DOHH2 (cell line): ENCODE data around the gene RSU1.
A peak's percentile ranks its signal among the peaks of the same experiment; 100 is the strongest.

Experiments
- H3F3A ChIP-seq: fragments of 200-600 bp; sonication (generic), shearing (Covaris generic); 2 replicates; pipeline ENCODE4 v1.6.0; 2016; ENCODE audit warnings: antibody characterized with exemption, mild to moderate bottlenecking; ENCODE audit not compliant: control insufficient read depth, insufficient read depth
- H3K27ac ChIP-seq: fragments of 200-600 bp; sonication (generic); 2 replicates; pipeline ENCODE4 v1.5.1; 2014; ENCODE audit warnings: low read depth, mild to moderate bottlenecking, low read length, moderate library complexity
- H3K27me3 ChIP-seq: fragments of 200-600 bp; sonication (generic); 2 replicates; pipeline ENCODE4 v1.6.1; 2014; ENCODE audit warnings: mild to moderate bottlenecking, low read length, mixed read lengths; ENCODE audit not compliant: control insufficient read depth
- H3K36me3 ChIP-seq: fragments of 200-600 bp; sonication (generic); 2 replicates; pipeline ENCODE4 v1.6.1; 2014; ENCODE audit warnings: mild to moderate bottlenecking, low read length, moderate library complexity, mixed read lengths; ENCODE audit not compliant: control insufficient read depth
- H3K4me1 ChIP-seq: fragments of 200-600 bp; sonication (generic); 2 replicates; pipeline ENCODE4 v1.6.1; 2014; ENCODE audit warnings: mild to moderate bottlenecking, low read length, mixed read lengths; ENCODE audit not compliant: control insufficient read depth
- H3K4me2 ChIP-seq: fragments of 200-600 bp; sonication (generic); 2 replicates; pipeline ENCODE4 v1.6.0; 2014; ENCODE audit warnings: mild to moderate bottlenecking, low read length, moderate library complexity
- H3K4me3 ChIP-seq: fragments of 200-600 bp; sonication (generic); 2 replicates; pipeline ENCODE4 v1.5.1; 2014; ENCODE audit warnings: mild to moderate bottlenecking, low read length, mixed read lengths
- H3K79me2 ChIP-seq: fragments of 200-600 bp; sonication (generic); 2 replicates; pipeline ENCODE4 v1.6.1; 2014; ENCODE audit warnings: mild to moderate bottlenecking, low read length, mixed read lengths; ENCODE audit not compliant: control insufficient read depth
- H3K9me2 ChIP-seq: fragments of 200-600 bp; sonication (generic); replicated peaks from 2 replicates; pipeline ENCODE4 v1.6.1; 2014; ENCODE audit warnings: mild to moderate bottlenecking, low read length, mixed read lengths; ENCODE audit not compliant: control insufficient read depth
- H3K9me3 ChIP-seq: fragments of 200-600 bp; sonication (generic); 2 replicates; pipeline ENCODE4 v1.6.1; 2014; ENCODE audit warnings: antibody characterized with exemption, low read length, mixed read lengths; ENCODE audit not compliant: control insufficient read depth, insufficient read depth
- H4K20me1 ChIP-seq: fragments of 200-600 bp; sonication (generic); 2 replicates; pipeline ENCODE4 v1.6.0; 2014; ENCODE audit warnings: low read depth, mild to moderate bottlenecking, antibody characterized with exemption, low read length, moderate library complexity; ENCODE audit not compliant: control insufficient read depth, insufficient read depth
- CTCF ChIP-seq: fragments of 200-600 bp; sonication (generic); IDR thresholded peaks from one replicate; pipeline ENCODE4 v1.5.1; 2014; ENCODE audit warnings: antibody characterized with exemption, mild to moderate bottlenecking, low read depth, low read length; ENCODE audit not compliant: poor library complexity, severe bottlenecking
- EZH2phosphoT487 ChIP-seq: fragments of 200-600 bp; sonication (generic); IDR thresholded peaks from 2 replicates; pipeline ENCODE4 v1.6.1; 2017; ENCODE audit warnings: borderline replicate concordance, mild to moderate bottlenecking, antibody characterized with exemption, low read length, moderate library complexity, mixed read lengths

Gene RSU1

GRCh38 chr10:16843252-16843870, 26.1 kb upstream of the RSU1 start:
- no peaks in the 10 kb centered on the region for H3K79me2 ChIP-seq
- H3K9me2 ChIP-seq, result no peaks in the 10 kb centered on the region
- H3K9me3 ChIP-seq, result no peaks in the 10 kb centered on the region
- no peak overlapping the region for H3K4me3 ChIP-seq
- H4K20me1 ChIP-seq, result no peaks in the 10 kb centered on the region
- TF ChIP-seq EZH2phosphoT487 (no peak), CTCF (peak; percentile 58)
- no peak overlapping the region for H3K4me2 ChIP-seq
- H3K4me1 ChIP-seq, result no peaks in the 10 kb centered on the region
- H3K27ac ChIP-seq, result no peak overlapping the region
- H3K27me3 ChIP-seq, result no peaks in the 10 kb centered on the region
- H3K36me3 ChIP-seq, result no peaks in the 10 kb centered on the region
- no peaks in the 10 kb centered on the region for H3F3A ChIP-seq

- TF ChIP-seq CTCF (no peak), EZH2phosphoT487 (no peak)
- no peak overlapping the region for H3K4me2 ChIP-seq
These were observed 18.0 kb upstream of the RSU1 start for GRCh38 chr10:16835228-16835627.

GRCh38 chr10:16832351-16833080, 15.3 kb upstream of the RSU1 start:
- no peaks in the 10 kb centered on the region for H3F3A ChIP-seq
- H3K9me2 ChIP-seq, result no peaks in the 10 kb centered on the region
- no peaks in the 10 kb centered on the region for H3K79me2 ChIP-seq
- TF ChIP-seq CTCF (no peak), EZH2phosphoT487 (no peak)
- no peak overlapping the region for H3K4me3 ChIP-seq
- no peaks in the 10 kb centered on the region for H4K20me1 ChIP-seq
- H3K9me3 ChIP-seq, result no peaks in the 10 kb centered on the region
- H3K27ac ChIP-seq, result no peak overlapping the region
- no peaks in the 10 kb centered on the region for H3K36me3 ChIP-seq
- H3K4me1 ChIP-seq, result no peaks in the 10 kb centered on the region
- H3K27me3 ChIP-seq, result no peaks in the 10 kb centered on the region
- H3K4me2 ChIP-seq, result no peak overlapping the region

More at GRCh38 chr10:16835228-16835627, 18.0 kb upstream of the RSU1 start:
- no peaks in the 10 kb centered on the region for H3K36me3 ChIP-seq
- no peaks in the 10 kb centered on the region for H4K20me1 ChIP-seq
- H3K4me3 ChIP-seq, result no peak overlapping the region
- no peaks in the 10 kb centered on the region for H3K9me3 ChIP-seq
- H3F3A ChIP-seq, result no peaks in the 10 kb centered on the region
- no peaks in the 10 kb centered on the region for H3K4me1 ChIP-seq
- no peaks in the 10 kb centered on the region for H3K79me2 ChIP-seq
- no peak overlapping the region for H3K27ac ChIP-seq
- H3K9me2 ChIP-seq, result no peaks in the 10 kb centered on the region
- no peaks in the 10 kb centered on the region for H3K27me3 ChIP-seq
